GM21515 (cell line): ENCODE measurements around the gene SPARC.
A peak's percentile ranks its signal among the peaks of the same experiment; 100 is the strongest.

ENCODE experiments used
- ATAC-seq: cut with Tn5 transposase; IDR thresholded peaks from one replicate; pipeline ENCODE4 v1.9.1; 2021; ENCODE audit not compliant: unreplicated experiment

Gene SPARC

GRCh38 chr5:151627650-151628049, 59.1 kb downstream of the SPARC start:
- no peak for ATAC-seq

GRCh38 chr5:151625285-151625684, 61.4 kb downstream of the SPARC start:
- no peak for ATAC-seq

- no peak for ATAC-seq
Measured at GRCh38 chr5:151624476-151624875, 62.2 kb downstream of the SPARC start.

GRCh38 chr5:151622367-151623088, 64.2 kb downstream of the SPARC start:
- ATAC-seq: no peak

- no peak for ATAC-seq
Measured at GRCh38 chr5:151620461-151620840, 66.3 kb downstream of the SPARC start.

GRCh38 chr5:151619812-151620460, 66.8 kb downstream of the SPARC start:
- ATAC-seq: no peak

GRCh38 chr5:151618907-151619306, 67.8 kb downstream of the SPARC start:
- no peak for ATAC-seq

- no peak for ATAC-seq
Measured at GRCh38 chr5:151617841-151618710, 68.6 kb downstream of the SPARC start.

- no peak for ATAC-seq
Measured at GRCh38 chr5:151617383-151617840, 69.3 kb downstream of the SPARC start.

GRCh38 chr5:151615431-151615830, 71.3 kb downstream of the SPARC start:
- ATAC-seq: no peak

- no peak for ATAC-seq
Measured at GRCh38 chr5:151614565-151614964, 72.2 kb downstream of the SPARC start.

GRCh38 chr5:151612689-151613427, 73.9 kb downstream of the SPARC start:
- peak; percentile 84 for ATAC-seq

GRCh38 chr5:151611127-151611775, 75.5 kb downstream of the SPARC start:
- no peak for ATAC-seq
